H4 (cell line): ENCODE measurements around the gene REELD1. TPM values are rescaled to one million over a fixed set of nuclear protein-coding genes. Genes with fewer than 3 reads are reported as not detected.
A peak's percentile ranks its signal among the peaks of the same experiment; 100 is the strongest.

Experiments
- DNase-seq: peaks from one replicate; pipeline ENCODE4 v3.0.0-alpha.2; 2015; ENCODE audit warnings: low spot score
- total RNA-seq: library from RNA; depleted of rRNA; stranded (reverse); fragments of >200 nt; shearing (Covaris generic); gene quantifications from 2 replicates; pipeline ENCODE4 v1.2.3, GENCODE V29; 2014; rRNA removed

The REELD1 gene
- total RNA-seq, result not detected in 2 replicates

- no peak for DNase-seq
Observed at GRCh38 chr4:146214238-146214637, at the start of gene REELD1. REELD1 (plus strand) TSS chr4:146214538; CDS start chr4:146216953, 2,415 bp downstream.

- no peak for DNase-seq
Observed at GRCh38 chr4:146165221-146165620, 49.1 kb upstream of the REELD1 start.

- DNase-seq, result no peak
Observed at GRCh38 chr4:146165840-146166239, 48.5 kb upstream of the REELD1 start.

GRCh38 chr4:146170149-146170548 lies 44.2 kb upstream of the REELD1 start:
- no peak for DNase-seq

GRCh38 chr4:146175541-146176453 lies 38.5 kb upstream of the REELD1 start, which contains the start of gene LSM6:
LSM6 (plus strand) TSS chr4:146175718; CDS start chr4:146182922, 7,204 bp downstream.
- DNase-seq, result peak; percentile 80

- no peak for DNase-seq
Observed at GRCh38 chr4:146176891-146177290, 37.4 kb upstream of the REELD1 start.

- no peak for DNase-seq
Observed at GRCh38 chr4:146178126-146178525, 36.2 kb upstream of the REELD1 start.

- DNase-seq, result no peak
Observed at GRCh38 chr4:146179784-146180370, 34.5 kb upstream of the REELD1 start.

GRCh38 chr4:146182443-146182842 lies 31.9 kb upstream of the REELD1 start:
- no peak for DNase-seq

GRCh38 chr4:146183209-146183608 lies 31.1 kb upstream of the REELD1 start:
- DNase-seq, result no peak

GRCh38 chr4:146186041-146186440 lies 28.3 kb upstream of the REELD1 start:
- no peak for DNase-seq

- DNase-seq, result no peak
Observed at GRCh38 chr4:146186596-146186995, 27.7 kb upstream of the REELD1 start.

- DNase-seq, result no peak
Observed at GRCh38 chr4:146190456-146190855, 23.9 kb upstream of the REELD1 start.

GRCh38 chr4:146191766-146192458 lies 22.4 kb upstream of the REELD1 start:
- DNase-seq, result no peak

- DNase-seq, result no peak
Observed at GRCh38 chr4:146193628-146194027, 20.7 kb upstream of the REELD1 start.

GRCh38 chr4:146194212-146194611 lies 20.1 kb upstream of the REELD1 start:
- no peak for DNase-seq

GRCh38 chr4:146202665-146203064 lies 11.7 kb upstream of the REELD1 start:
- DNase-seq, result no peak

- no peak for DNase-seq
Observed at GRCh38 chr4:146207410-146207809, 6.9 kb upstream of the REELD1 start.

GRCh38 chr4:146210890-146211289 lies 3.4 kb upstream of the REELD1 start:
- no peak for DNase-seq

- DNase-seq, result no peak
Observed at GRCh38 chr4:146211440-146211839, 2.9 kb upstream of the REELD1 start.

- no peak for DNase-seq
Observed at GRCh38 chr4:146212781-146213180, 1.6 kb upstream of the REELD1 start.

GRCh38 chr4:146222313-146222712 lies 8.0 kb downstream of the REELD1 start:
- peak; percentile 57 for DNase-seq
